ENCODE data around the gene SHLD1.

Gene SHLD1

DNA sequence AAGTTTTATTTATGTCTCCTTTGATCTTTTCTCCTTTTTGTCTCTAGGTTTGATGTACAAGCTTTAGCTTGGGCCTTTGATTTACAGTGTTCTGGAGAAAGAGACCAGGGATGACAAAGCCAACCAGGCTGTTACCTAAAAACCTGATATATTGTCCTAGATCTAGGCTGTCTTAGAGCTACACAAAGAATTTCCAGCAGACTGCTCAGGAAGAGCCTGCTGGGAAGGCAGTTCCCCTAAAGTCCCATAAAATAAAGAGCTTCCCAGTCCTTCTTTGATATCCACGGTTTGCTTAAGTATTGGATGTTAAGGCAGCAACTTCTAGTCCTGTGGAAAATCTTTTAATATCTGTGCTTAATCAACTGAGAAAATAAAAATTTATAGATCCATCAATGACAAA lies 70.5 kb downstream of the SHLD1 start:
- DNase-seq (ENCODE audit: low read depth): no peak

- peak; percentile 16 for DNase-seq (ENCODE audit: low read depth)
Measured at GRCh38 chr20:5821627-5822215, 71.5 kb downstream of the SHLD1 start.

GRCh38 chr20:5822569-5822968 lies 72.4 kb downstream of the SHLD1 start:
- no peak for DNase-seq (ENCODE audit: low read depth)

DNA sequence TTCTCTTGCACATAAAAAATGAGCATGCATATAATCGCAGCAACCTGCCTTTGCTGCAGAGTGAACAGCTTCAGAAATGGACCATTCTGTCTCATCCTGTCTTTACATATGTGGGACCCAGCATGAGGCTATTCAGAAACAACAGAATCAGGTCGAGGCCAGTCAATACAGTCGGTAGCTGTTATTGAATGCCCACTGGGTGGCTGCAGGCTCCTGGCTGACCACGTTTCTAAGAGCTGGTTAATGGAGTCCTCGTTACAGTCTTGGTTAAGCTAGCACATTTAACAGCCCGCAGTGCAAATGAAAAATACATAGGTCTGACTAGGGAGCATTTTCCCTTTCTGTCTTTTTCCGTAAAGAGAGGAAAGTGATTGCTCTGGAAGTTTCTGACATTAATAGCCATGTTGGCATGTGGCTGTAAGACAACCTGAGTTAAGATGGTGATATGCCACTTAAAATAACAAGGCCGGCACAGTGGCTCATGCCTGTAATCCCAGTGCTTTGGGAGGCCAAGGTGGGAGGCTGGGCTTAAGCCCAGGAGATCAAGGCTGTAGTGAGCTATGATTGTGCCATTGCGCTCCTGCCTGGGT lies 75.0 kb downstream of the SHLD1 start:
- no peak for DNase-seq (ENCODE audit: low read depth)

- DNase-seq (ENCODE audit: low read depth): no peak
Measured at GRCh38 chr20:5827098-5827853, 77.1 kb downstream of the SHLD1 start.

GRCh38 chr20:5827861-5828260 lies 77.7 kb downstream of the SHLD1 start:
- no peak for DNase-seq (ENCODE audit: low read depth)

- DNase-seq (ENCODE audit: low read depth): no peak
Measured at GRCh38 chr20:5829241-5829809, 79.1 kb downstream of the SHLD1 start.

GRCh38 chr20:5831539-5832237 lies 81.5 kb downstream of the SHLD1 start:
- no peak for DNase-seq (ENCODE audit: low read depth)

DNA sequence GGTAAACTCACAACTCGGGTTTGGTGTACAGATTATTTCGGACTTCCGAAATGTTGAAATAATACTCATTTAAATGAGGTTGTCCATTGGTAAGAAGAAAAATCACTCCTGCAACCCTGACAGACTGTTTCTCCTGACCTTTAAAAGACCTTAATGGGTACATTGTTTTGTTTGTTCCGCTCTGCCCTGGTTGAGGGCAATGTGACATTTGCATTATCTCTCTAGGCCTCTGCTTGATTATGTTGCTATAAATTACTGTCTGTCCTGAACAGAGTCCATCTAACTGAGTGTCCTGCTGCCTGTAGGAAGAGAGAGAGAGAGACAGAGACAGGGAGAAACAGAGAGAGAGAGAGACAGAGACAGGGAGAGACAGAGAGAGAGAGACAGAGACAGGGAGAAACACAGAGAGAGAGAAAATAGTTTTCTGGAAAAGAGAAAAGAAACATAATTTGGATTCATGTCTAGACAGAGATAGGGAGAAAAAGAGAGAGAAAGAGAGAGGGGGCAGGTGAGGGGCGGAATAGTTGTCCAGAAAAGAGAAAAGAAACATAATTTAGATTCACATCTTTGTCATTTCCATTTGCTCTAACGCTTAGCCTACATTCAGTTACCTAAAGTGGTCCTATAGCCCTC lies 83.2 kb downstream of the SHLD1 start:
- DNase-seq (ENCODE audit: low read depth): no peak

DNA sequence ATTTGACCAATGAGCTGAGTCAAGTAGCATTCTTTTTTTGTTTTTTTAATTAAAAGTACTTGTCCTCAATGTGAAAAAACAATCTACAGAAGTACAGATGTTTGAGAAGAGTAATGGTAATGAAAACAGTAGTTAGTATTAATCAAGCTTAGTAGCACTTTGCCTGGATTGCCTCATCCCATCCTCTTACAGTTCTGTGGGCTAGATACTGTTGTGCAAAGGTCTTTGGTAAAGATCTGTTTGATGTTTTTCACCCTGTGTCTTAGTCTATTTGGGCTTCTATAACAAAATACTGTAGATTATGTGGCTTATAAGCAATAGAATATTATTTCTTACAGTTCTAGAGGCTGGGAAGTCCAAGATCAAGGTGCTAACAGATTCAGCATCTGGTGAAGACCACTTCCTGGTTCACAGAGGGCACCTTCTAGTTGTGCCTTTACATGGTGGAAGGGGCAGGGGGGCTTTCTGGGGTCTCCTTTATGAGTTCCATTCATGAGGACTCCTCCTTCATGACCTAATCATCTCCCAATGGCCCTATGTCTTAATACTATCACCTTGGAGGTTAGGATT lies 84.3 kb downstream of the SHLD1 start:
- DNase-seq (ENCODE audit: low read depth): peak; percentile 59

GRCh38 chr20:5835321-5835821 lies 85.2 kb downstream of the SHLD1 start:
- DNase-seq (ENCODE audit: low read depth): peak; percentile 85

DNA sequence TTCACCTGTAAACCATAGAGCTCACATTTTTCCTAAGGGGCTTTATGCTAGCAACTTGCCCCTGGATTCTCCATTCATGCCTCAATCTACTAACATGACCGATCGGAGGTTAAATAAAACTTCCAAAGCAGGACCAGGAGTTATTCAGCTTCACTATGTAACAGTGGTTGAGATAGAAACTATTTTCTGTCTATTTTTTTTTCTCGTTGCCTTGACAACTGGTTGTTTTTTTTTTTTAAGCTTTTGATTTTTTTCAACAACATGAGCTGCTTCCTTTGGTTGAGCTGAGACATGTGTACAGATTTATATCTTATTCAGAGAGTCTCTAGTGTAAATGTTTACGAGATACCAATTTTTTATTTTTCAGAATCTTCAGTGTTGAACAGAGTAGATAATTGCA lies 85.7 kb downstream of the SHLD1 start:
- peak; percentile 58 for DNase-seq (ENCODE audit: low read depth)

GRCh38 chr20:5836569-5836968 lies 86.4 kb downstream of the SHLD1 start:
- peak; percentile 15 for DNase-seq (ENCODE audit: low read depth)

- no peak for DNase-seq (ENCODE audit: low read depth)
Measured at GRCh38 chr20:5840411-5841002, 90.3 kb downstream of the SHLD1 start.

DNA sequence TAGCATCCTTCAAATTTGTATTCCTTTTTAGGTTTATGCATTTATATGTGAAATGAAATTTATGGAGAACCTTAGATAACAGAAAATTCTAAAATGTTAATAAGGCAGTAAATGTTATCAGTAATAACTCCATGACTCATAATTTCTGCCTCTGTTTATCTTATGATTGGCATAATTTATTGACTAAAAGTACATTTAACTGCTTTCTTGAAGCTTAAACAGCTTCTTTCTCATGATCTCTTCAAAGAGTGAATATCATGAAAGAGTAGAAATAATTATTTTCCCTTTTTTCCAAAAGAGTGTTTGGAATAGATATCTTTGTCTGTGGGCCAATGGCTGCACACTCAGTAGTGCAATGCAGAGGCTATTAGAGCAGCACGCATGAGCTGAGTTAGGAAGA lies 91.3 kb downstream of the SHLD1 start:
- DNase-seq (ENCODE audit: low read depth): no peak

- no peak for DNase-seq (ENCODE audit: low read depth)
Measured at GRCh38 chr20:5842465-5842864, 92.3 kb downstream of the SHLD1 start.

DNA sequence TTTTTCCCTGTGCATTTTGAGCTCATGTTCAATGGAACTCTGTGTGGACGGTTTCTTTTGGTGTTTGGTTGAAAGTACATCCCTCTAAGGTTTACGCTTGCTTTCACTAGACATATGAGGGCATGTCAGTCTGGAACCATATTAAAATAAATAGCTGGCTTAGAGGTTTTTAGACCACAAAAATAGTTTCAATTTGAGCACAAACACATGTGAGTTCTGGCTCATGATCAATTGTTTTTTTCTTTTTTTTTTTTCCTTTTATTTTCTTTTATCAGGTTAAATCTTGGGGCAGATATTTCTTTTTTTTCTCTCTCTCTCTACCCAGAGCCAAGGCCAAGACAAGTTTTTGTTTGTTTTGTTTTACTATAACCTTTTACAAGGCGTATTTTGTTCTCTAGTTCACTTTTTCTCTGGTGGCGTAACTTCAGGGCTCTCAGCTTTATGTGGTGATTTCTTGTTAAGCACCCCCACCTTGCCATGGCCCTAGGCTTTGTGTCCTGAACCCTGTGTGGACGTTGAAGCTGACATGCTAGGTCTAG lies 92.9 kb downstream of the SHLD1 start:
- peak; percentile 79 for DNase-seq (ENCODE audit: low read depth)

GRCh38 chr20:5844063-5844681 lies 94.0 kb downstream of the SHLD1 start:
- peak; percentile 73 for DNase-seq (ENCODE audit: low read depth)

- peak; percentile 67 for DNase-seq (ENCODE audit: low read depth)
Measured at GRCh38 chr20:5845681-5846615, 95.7 kb downstream of the SHLD1 start.

Measured in iris pigment epithelial cell (primary cell).